ENCODE results near the gene BRSK2.

DNA sequence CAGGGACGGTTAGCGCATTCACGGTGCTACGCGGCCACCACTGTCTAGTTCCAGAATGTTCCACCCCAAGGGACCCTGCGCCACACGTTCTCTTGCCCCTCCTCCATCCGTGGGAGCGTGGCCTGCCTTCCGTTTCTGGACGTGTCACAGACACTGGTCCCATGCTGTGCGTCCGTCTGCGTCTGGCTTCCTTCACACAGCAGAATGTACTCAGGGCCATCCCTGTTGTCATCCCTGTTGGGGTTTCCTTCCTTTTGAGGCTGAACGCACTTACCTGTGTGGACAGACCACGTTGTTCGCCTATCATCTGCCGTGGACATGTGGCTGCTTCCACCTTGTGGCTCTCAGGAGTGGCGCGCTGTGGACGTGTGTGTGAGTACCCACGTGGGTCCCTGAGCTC is 24.9 kb downstream of the BRSK2 start:
- no peak for TF ChIP-seq CTCF (IDR thresholded peaks at IDR 0.05)
- TF ChIP-seq POLR2A (IDR thresholded peaks at IDR 0.05): no peak

Measured in Peyer's patch (tissue), 4 donors.